ENCODE data around the gene CADPS. TPM values are rescaled to one million over a fixed set of nuclear protein-coding genes. Genes with fewer than 3 reads are reported as not detected.

Gene CADPS
- total and polyA plus RNA-seq, 9 of the 15 experiments (the other 6 are each of a cell fraction or from before 2014, with no cell fraction given): not detected

GRCh38 chr3:62615258-62615849 lies 259.9 kb downstream of the CADPS start (continued):
- TF ChIP-seq THAP12 (CRISPR knock-in tag; IDR thresholded peaks at IDR 0.05) (no peak), MITF (IDR thresholded peaks at IDR 0.05) (no peak), GTF2F1 (IDR thresholded peaks at IDR 0.05; ENCODE audit: low read depth, low read length) (no peak), ZNF224 (CRISPR knock-in tag; IDR thresholded peaks at IDR 0.05) (no peak), KAT8 (IDR thresholded peaks at IDR 0.05; ENCODE audit: low read depth) (no peak), NR2F6 (CRISPR knock-in tag; IDR thresholded peaks at IDR 0.05) (no peak), IRF9 (tag; IDR thresholded peaks at IDR 0.05) (no peak), RUNX1 (IDR thresholded peaks at IDR 0.05; ENCODE audit: low read depth) (no peak), ZNF311 (CRISPR knock-in tag; IDR thresholded peaks at IDR 0.05) (no peak), NRF1 (conservative IDR thresholded peaks at IDR 0.05 in 1 of 2, IDR thresholded peaks at IDR 0.05 in 1 of 2) (no peak), RBM14 (IDR thresholded peaks at IDR 0.05; ENCODE audit: borderline replicate concordance, insufficient read depth, low read depth, low read length) (no peak), ZNF143 (CRISPR knock-in tag; IDR thresholded peaks at IDR 0.05) (no peak), ZBTB17 (CRISPR knock-in tag; IDR thresholded peaks at IDR 0.05) (no peak)

All from K562 (cell line).